H1 (cell line): ENCODE measurements around the gene KCNK15. TPM values are rescaled to one million over a fixed set of nuclear protein-coding genes. Genes with fewer than 3 reads are reported as not detected.

Source experiments
- CTCF ChIA-PET: fragments of 300-600 bp; sonication (Branson Sonifier 250); formaldehyde crosslinking; loops from one replicate; lab custom pipeline; 2021; ENCODE audit not compliant: partially characterized antibody; lab: Charles Lee
- POLR2A ChIA-PET: fragments of 300-600 bp; sonication (Branson Sonifier 250); formaldehyde crosslinking; loops from one replicate; lab custom pipeline; 2021; ENCODE audit warnings: inconsistent platforms; ENCODE audit not compliant: partially characterized antibody; lab: Charles Lee
- DNase-seq, 2 experiments: peaks; one replicate each; pipeline versions ENCODE4 v3.0.0 to v3.0.0-alpha.2; 2010 to 2022; ENCODE audit warnings: low spot score in 2 of 2, low read depth in 1 of 2, mixed read lengths in 1 of 2
- FAIRE-seq: peaks from 2 replicates; lab custom pipeline; 2011; peaks lifted over from hg19 to GRCh38; lab: Jason Lieb, UNC
- H2AFZ ChIP-seq: 2 replicates; pipeline ENCODE4 v1.8.1; 2012; ENCODE audit warnings: low read length, inconsistent platforms
- H2AK5ac ChIP-seq: 2 replicates; pipeline ENCODE4 v1.6.1; 2013; ENCODE audit warnings: low read depth, low read length
- H2BK120ac ChIP-seq: replicated peaks from 2 replicates; pipeline ENCODE3; 2013; ENCODE audit warnings: low read depth, low read length, inconsistent platforms
- H2BK12ac ChIP-seq: 2 replicates; pipeline ENCODE4 v1.6.1; 2013; ENCODE audit warnings: low read depth, low read length
- H2BK15ac ChIP-seq: 2 replicates; pipeline ENCODE4 v1.6.1; 2013; ENCODE audit warnings: low read length
- H2BK20ac ChIP-seq: 2 replicates; pipeline ENCODE4 v1.6.1; 2013; ENCODE audit warnings: low read length
- H2BK5ac ChIP-seq: 2 replicates; pipeline ENCODE4 v1.6.1; 2013; ENCODE audit warnings: low read depth, low read length
- H3K14ac ChIP-seq: 2 replicates; pipeline ENCODE4 v1.6.1; 2013; ENCODE audit warnings: inconsistent platforms; ENCODE audit not compliant: insufficient read length
- H3K18ac ChIP-seq: 2 replicates; pipeline ENCODE4 v1.6.1; 2013; ENCODE audit warnings: low read length; ENCODE audit errors: extremely low read depth
- H3K23ac ChIP-seq: 2 replicates; pipeline ENCODE4 v1.6.1; 2013; ENCODE audit warnings: inconsistent platforms; ENCODE audit not compliant: insufficient read length
- H3K23me2 ChIP-seq: 2 replicates; pipeline ENCODE4 v1.6.1; 2013; ENCODE audit warnings: low read depth, low read length
- H3K27ac ChIP-seq: 2 replicates; pipeline ENCODE4 v1.6.1; 2011; ENCODE audit warnings: low read depth, low read length, inconsistent platforms
- H3K27me3 ChIP-seq, 4 experiments: replicated peaks in 1 of 4; 1 replicate in 1 of 4; 2 replicates in 3 of 4; pipeline versions ENCODE4 v1.6.1 to v1.8.1; 2011 to 2013; ENCODE audit warnings: low read length in 3 of 4, mild to moderate bottlenecking in 3 of 4, inconsistent platforms in 2 of 4, mixed read lengths in 2 of 4, moderate library complexity in 1 of 4; ENCODE audit not compliant: control insufficient read depth in 3 of 4, insufficient read depth in 3 of 4; ENCODE audit errors: extremely low read depth in 1 of 4
- H3K36me3 ChIP-seq, 4 experiments: 2 replicates each; pipeline versions ENCODE4 v1.6.1 to v1.8.1; 2011 to 2013; ENCODE audit warnings: mild to moderate bottlenecking in 4 of 4, low read length in 3 of 4, moderate library complexity in 2 of 4, control low read depth in 1 of 4, inconsistent platforms in 1 of 4; ENCODE audit not compliant: insufficient read depth in 4 of 4, control insufficient read depth in 2 of 4
- H3K4ac ChIP-seq: replicated peaks from 2 replicates; pipeline ENCODE3; 2013; ENCODE audit warnings: low read length, low read depth, mixed read lengths, inconsistent platforms; ENCODE audit not compliant: insufficient read length
- H3K4me1 ChIP-seq, 4 experiments: replicated peaks in 1 of 4; 1 replicate in 1 of 4; 2 replicates in 3 of 4; pipeline versions ENCODE4 v1.6.1 to v1.8.1; 2011 to 2013; ENCODE audit warnings: low read length in 3 of 4, inconsistent platforms in 2 of 4, mixed read lengths in 1 of 4; ENCODE audit not compliant: insufficient read depth in 4 of 4, control insufficient read depth in 3 of 4
- H3K4me2 ChIP-seq, 2 experiments: 2 replicates each; pipeline versions ENCODE4 v1.6.1 to v1.8.1; 2011 to 2013; ENCODE audit warnings: low read depth in 2 of 2, low read length in 2 of 2, control low read depth in 1 of 2, inconsistent platforms in 1 of 2, mild to moderate bottlenecking in 1 of 2; ENCODE audit not compliant: insufficient read depth in 1 of 2
- H3K4me3 ChIP-seq, 4 experiments: fragments of 200-600, 300-600 bp in 1 of 4; sonication (generic), shearing (Covaris generic), sonication (Bioruptor Twin) in 1 of 4; 2 replicates each; pipeline versions ENCODE4 v1.5.1 to v1.8.1; 2011 to 2016; ENCODE audit warnings: low read length in 4 of 4, low read depth in 3 of 4, control low read depth in 2 of 4, inconsistent platforms in 2 of 4, mild to moderate bottlenecking in 2 of 4, mixed read lengths in 1 of 4, moderate library complexity in 1 of 4; ENCODE audit not compliant: insufficient read depth in 2 of 4; ENCODE audit errors: extremely low read depth in 1 of 4
- H3K56ac ChIP-seq: replicated peaks from 2 replicates; pipeline ENCODE3; 2013; ENCODE audit warnings: low read depth, mild to moderate bottlenecking, mixed read lengths, low read length, inconsistent platforms; ENCODE audit not compliant: insufficient read length
- H3K79me1 ChIP-seq: 2 replicates; pipeline ENCODE4 v1.6.1; 2013; ENCODE audit warnings: low read depth, low read length, control low read depth
- H3K79me2 ChIP-seq, 2 experiments: 2 replicates each; pipeline versions ENCODE4 v1.6.1 to v1.8.1; 2012 to 2013; ENCODE audit warnings: low read length in 2 of 2, mild to moderate bottlenecking in 2 of 2, inconsistent platforms in 1 of 2; ENCODE audit not compliant: insufficient read depth in 2 of 2, control insufficient read depth in 1 of 2
- H3K9ac ChIP-seq, 4 experiments: replicated peaks in 1 of 4; 1 replicate in 1 of 4; 2 replicates in 3 of 4; pipeline versions ENCODE4 v1.6.1 to v1.8.1; 2011 to 2013; ENCODE audit warnings: low read depth in 3 of 4, low read length in 3 of 4, control low read depth in 2 of 4, mild to moderate bottlenecking in 2 of 4, moderate library complexity in 2 of 4, inconsistent platforms in 1 of 4; ENCODE audit errors: extremely low read depth in 1 of 4
- H3K9me3 ChIP-seq, 2 experiments: 2 replicates each; pipeline versions ENCODE4 v1.6.1 to v1.8.1; 2012 to 2013; ENCODE audit warnings: mild to moderate bottlenecking in 2 of 2, moderate library complexity in 2 of 2, control low read depth in 1 of 2, inconsistent platforms in 1 of 2, low read depth in 1 of 2, low read length in 1 of 2, mixed read lengths in 1 of 2; ENCODE audit not compliant: insufficient read depth in 2 of 2
- H4K20me1 ChIP-seq, 2 experiments: replicated peaks in 1 of 2; 2 replicates each; pipeline versions ENCODE3 to v1.8.1; 2011 to 2013; ENCODE audit warnings: inconsistent platforms in 2 of 2, low read length in 2 of 2, mild to moderate bottlenecking in 1 of 2; ENCODE audit not compliant: insufficient read depth in 2 of 2, control insufficient read depth in 1 of 2
- H4K5ac ChIP-seq: 2 replicates; pipeline ENCODE4 v1.6.1; 2013; ENCODE audit warnings: low read length, low read depth, mixed read lengths, inconsistent platforms; ENCODE audit not compliant: insufficient read length
- H4K8ac ChIP-seq: 2 replicates; pipeline ENCODE4 v1.8.0; 2013; ENCODE audit warnings: mild to moderate bottlenecking, moderate library complexity, low read length, inconsistent platforms; ENCODE audit not compliant: insufficient read depth; ENCODE audit errors: extremely low read depth
- H4K91ac ChIP-seq: replicated peaks from 2 replicates; pipeline ENCODE3; 2013; ENCODE audit warnings: low read length, mixed read lengths, inconsistent platforms; ENCODE audit not compliant: insufficient read length
- BCL11A ChIP-seq, 2 experiments: IDR thresholded peaks; one replicate each; pipeline ENCODE4 v1.6.1; 2011; ENCODE audit warnings: low read depth in 2 of 2, low read length in 2 of 2, mild to moderate bottlenecking in 2 of 2
- BRCA1 ChIP-seq: IDR thresholded peaks from 2 replicates; pipeline ENCODE4 v1.6.1; 2012; ENCODE audit warnings: low read depth, low read length, improper control_type of control experiment
- CHD1 ChIP-seq: IDR thresholded peaks from 2 replicates; pipeline ENCODE4 v1.6.1; 2012; ENCODE audit warnings: low read depth, low read length, improper control_type of control experiment
- EZH2 ChIP-seq: fragments of 200-600 bp; sonication (generic); IDR thresholded peaks from 2 replicates; pipeline ENCODE4 v1.7.1; 2012; ENCODE audit warnings: low read depth, mild to moderate bottlenecking, moderate library complexity, low read length, inconsistent platforms; ENCODE audit not compliant: severe bottlenecking
- GABPA ChIP-seq: IDR thresholded peaks from 2 replicates; pipeline ENCODE4 v1.6.1; 2011; ENCODE audit warnings: mild to moderate bottlenecking, low read length, moderate library complexity, borderline replicate concordance; ENCODE audit not compliant: insufficient read depth
- HDAC2 ChIP-seq, 2 experiments: fragments of 300-600 bp in 1 of 2; sonication (generic) in 1 of 2; IDR thresholded peaks; 2 replicates each; pipeline ENCODE4 v1.6.1; 2011 to 2012; ENCODE audit warnings: low read depth in 2 of 2, low read length in 2 of 2, mild to moderate bottlenecking in 2 of 2, moderate library complexity in 2 of 2, borderline replicate concordance in 1 of 2, inconsistent platforms in 1 of 2
- JUND ChIP-seq: IDR thresholded peaks from 2 replicates; pipeline ENCODE4 v1.6.1; 2011; ENCODE audit warnings: mild to moderate bottlenecking, improper control_type of control experiment, low read length
- NANOG ChIP-seq: IDR thresholded peaks from 2 replicates; pipeline ENCODE4 v1.6.1; 2011; ENCODE audit warnings: low read length, low read depth, mild to moderate bottlenecking, inconsistent platforms; ENCODE audit not compliant: insufficient read depth, poor library complexity, severe bottlenecking
- RBBP5 ChIP-seq: IDR thresholded peaks from 2 replicates; pipeline ENCODE4 v1.7.1; 2012; ENCODE audit warnings: low read depth, mild to moderate bottlenecking, inconsistent platforms, low read length, moderate library complexity, borderline replicate concordance
- SAP30 ChIP-seq: fragments of 300-600 bp; sonication (generic); IDR thresholded peaks from 2 replicates; pipeline ENCODE4 v1.7.1; 2012; ENCODE audit warnings: low read length, moderate library complexity, mild to moderate bottlenecking, inconsistent platforms; ENCODE audit not compliant: insufficient read depth, insufficient replicate concordance
- SUZ12 ChIP-seq: fragments of 200-600 bp; sonication (generic); IDR thresholded peaks from 2 replicates; pipeline ENCODE4 v1.6.1; 2012; ENCODE audit warnings: mild to moderate bottlenecking, inconsistent platforms, low read length, moderate library complexity, mixed read lengths
- WGBS, 2 experiments: shearing (Covaris generic) in 1 of 2; methylation state at CpG; one replicate each; pipeline versions ENCODE4 v1.1.6 to v1.1.7; 2013 to 2015; ENCODE audit warnings: low lambda C conversion rate in 2 of 2, mixed read lengths in 2 of 2, inconsistent platforms in 1 of 2, low coverage in 1 of 2, missing lambda C conversion rate in 1 of 2; ENCODE audit not compliant: insufficient replicate concordance in 2 of 2, insufficient coverage in 1 of 2, insufficient read length in 1 of 2; ENCODE audit errors: extremely low coverage in 1 of 2, missing lambda C conversion rate in 1 of 2; 5-methylcytosine and 5-hydroxymethylcytosine counted together
- polyA plus RNA-seq, 7 experiments: library from polyadenylated mRNA; depleted of rRNA in 3 of 7; stranded (reverse) in 5 of 7; unstranded in 2 of 7; fragments of >200 nt in 5 of 7; fragments of 200-250 nt in 2 of 7; gene quantifications; 1 replicate in 5 of 7; 2 replicates in 1 of 7; 4 replicates in 1 of 7; pipeline versions ENCODE4 v1.2.1 to v1.2.3, GENCODE V29; 2011 to 2013; ENCODE audit warnings: missing spikeins in 2 of 7, mixed read lengths in 2 of 7
- total RNA-seq: library from RNA; stranded (reverse); fragmentation: NEBNext Ultra II Directional; extraction: Animal tissue kit (Norgen Biotek cat#: 25700); gene quantifications from 2 replicates; pipeline ENCODE4 v1.2.1, GENCODE V29; 2021

Gene KCNK15
- total and polyA plus RNA-seq, 2 of the 8 experiments (the other 6 are each of a cell fraction or from before 2014, with no cell fraction given), result 0.24 to 0.33 TPM

- Histone ChIP-seq H3K36me3 (no peaks in the 10 kb centered on the region), H4K20me1 (no peaks in the 10 kb centered on the region), H2AFZ (no peak overlapping the region), H3K14ac (no peak overlapping the region), H3K56ac (no peak overlapping the region), H2BK120ac (no peak overlapping the region), H3K18ac (no peak overlapping the region), H3K27me3 (no peaks in the 10 kb centered on the region), H3K4me1 (peaks cover 0 to 13% (median 9%) of the 10 kb centered on the region in 4 experiments; a peak in 6 of 7 replicates), H4K91ac (no peak overlapping the region), H3K4me2 (no peak overlapping the region), H2BK15ac (no peak overlapping the region), H2BK20ac (no peak overlapping the region), H3K79me2 (no peaks in the 10 kb centered on the region), H3K27ac (no peak overlapping the region), H3K79me1 (no peaks in the 10 kb centered on the region), H2BK12ac (no peak overlapping the region), H3K23me2 (no peaks in the 10 kb centered on the region; the same call in 1 of the 2 replicates), H3K9ac (no peak overlapping the region), H3K23ac (no peak overlapping the region), H3K4ac (no peak overlapping the region), H4K8ac (no peak overlapping the region), H3K9me3 (no peaks in the 10 kb centered on the region), H3K4me3 (no peak overlapping the region), H4K5ac (no peak overlapping the region), H2BK5ac (no peak overlapping the region), H2AK5ac (no peak overlapping the region)
- CTCF ChIA-PET, result interaction anchor here (0.8 to 8.6 kb wide), 5 partner anchors 18 to 158 kb away, joined by 3 to 180 read pairs (median 4); partner anchors contain the start of gene CCN5
- DNase-seq (no peak), FAIRE-seq (no peak)
- WGBS, 2 experiments, result 79% methylated on average over 4 of the region's 4 CpGs; no CpG with 5 or more reads in 1 of the 2 experiments
- POLR2A ChIA-PET, result interaction anchor here (0.7 to 1.3 kb wide), 5 partner anchors 9 to 59 kb away, joined by 3 to 5 read pairs (median 3); no protein-coding TSS in a partner anchor
- TF ChIP-seq CHD1, result no peak
- TF ChIP-seq HDAC2 (IDR thresholded peaks at IDR 0.05; ENCODE audit: borderline replicate concordance in 1 of 2, low read depth in 2 of 2, low read length in 2 of 2), result no peak
- TF ChIP-seq BCL11A (IDR thresholded peaks at IDR 0.05; ENCODE audit: low read depth in 2 of 2, low read length in 2 of 2), result no peak
- TF ChIP-seq RBBP5, result no peak
- no peak for TF ChIP-seq EZH2
- TF ChIP-seq GABPA, result no peak
- TF ChIP-seq SUZ12, result no peak
- no peak for TF ChIP-seq SAP30
- no peak for TF ChIP-seq NANOG
- no peak for TF ChIP-seq BRCA1
- no peak for TF ChIP-seq JUND
Observed at GRCh38 chr20:44705364-44706094, 40.1 kb upstream of the KCNK15 start.
